OCI-LY1 (cell line): ENCODE data around the gene CXCR5.
A peak's percentile ranks its signal among the peaks of the same experiment; 100 is the strongest.

Source experiments
- H2AFZ ChIP-seq: fragments of 200-600 bp; sonication (generic), shearing (Covaris generic); 2 replicates; pipeline ENCODE4 v1.6.0; 2014; ENCODE audit warnings: antibody characterized with exemption, mild to moderate bottlenecking, low read length
- H3F3A ChIP-seq: fragments of 200-600 bp; sonication (generic), shearing (Covaris generic); 2 replicates; pipeline ENCODE4 v1.6.0; 2014; ENCODE audit warnings: mild to moderate bottlenecking, antibody characterized with exemption, low read length, moderate library complexity; ENCODE audit not compliant: insufficient read depth
- H3K27ac ChIP-seq: fragments of 200-600 bp; sonication (generic); 2 replicates; pipeline ENCODE4 v1.5.1; 2014; ENCODE audit warnings: low read length, mixed run types, mild to moderate bottlenecking, low read depth; ENCODE audit not compliant: poor library complexity, severe bottlenecking
- H3K27me3 ChIP-seq: fragments of 200-600 bp; sonication (generic); 2 replicates; pipeline ENCODE4 v1.6.0; 2014; ENCODE audit warnings: antibody characterized with exemption, mild to moderate bottlenecking, low read length, moderate library complexity; ENCODE audit not compliant: insufficient read depth
- H3K36me3 ChIP-seq: fragments of 200-600 bp; sonication (generic); 2 replicates; pipeline ENCODE4 v1.6.1; 2014; ENCODE audit warnings: mild to moderate bottlenecking, antibody characterized with exemption, low read length, moderate library complexity, mixed read lengths; ENCODE audit not compliant: insufficient read depth
- H3K4me1 ChIP-seq: fragments of 200-600 bp; sonication (generic); 2 replicates; pipeline ENCODE4 v1.5.1; 2014; ENCODE audit warnings: mild to moderate bottlenecking, low read length, moderate library complexity; ENCODE audit not compliant: insufficient read depth, severe bottlenecking
- H3K4me2 ChIP-seq: fragments of 200-600 bp; sonication (generic), shearing (Covaris generic); 2 replicates; pipeline ENCODE4 v1.6.1; 2014; ENCODE audit warnings: low read length
- H3K4me3 ChIP-seq: fragments of 200-600 bp; sonication (generic); 2 replicates; pipeline ENCODE4 v1.5.1; 2014; ENCODE audit warnings: low read length, low read depth, mild to moderate bottlenecking, mixed read lengths; ENCODE audit not compliant: poor library complexity, severe bottlenecking
- H3K79me2 ChIP-seq: fragments of 200-600 bp; shearing (Covaris generic); 2 replicates; pipeline ENCODE4 v1.6.1; 2016; ENCODE audit warnings: mixed run types, low read length, mixed read lengths; ENCODE audit not compliant: insufficient read depth
- H3K9ac ChIP-seq: fragments of 200-600 bp; sonication (generic), shearing (Covaris generic); 2 replicates; pipeline ENCODE4 v1.6.1; 2014; ENCODE audit warnings: mild to moderate bottlenecking, low read length, mixed read lengths
- H3K9me2 ChIP-seq: fragments of 200-600 bp; sonication (generic), shearing (Covaris generic); 2 replicates; pipeline ENCODE4 v1.6.1; 2014; ENCODE audit warnings: low read depth, mild to moderate bottlenecking, low read length, mixed read lengths
- H3K9me3 ChIP-seq: fragments of 200-600 bp; shearing (Covaris generic); 2 replicates; pipeline ENCODE4 v1.6.1; 2014; ENCODE audit warnings: low read length, mixed read lengths
- H4K20me1 ChIP-seq: fragments of 200-600 bp; sonication (generic), shearing (Covaris generic); 2 replicates; pipeline ENCODE4 v1.6.0; 2016; ENCODE audit warnings: mild to moderate bottlenecking, low read length; ENCODE audit not compliant: insufficient read depth
- EZH2 ChIP-seq: fragments of 200-600 bp; sonication (generic), shearing (Covaris generic); IDR thresholded peaks from 2 replicates; pipeline ENCODE4 v1.8.0; 2017; ENCODE audit warnings: borderline replicate concordance, mixed run types, mild to moderate bottlenecking, antibody characterized with exemption, low read length, moderate library complexity, mixed read lengths
- TF ChIP-seq, protein P1 (sequence below): fragments of 200-600 bp; sonication (generic), shearing (Covaris generic); IDR thresholded peaks from 2 replicates; pipeline ENCODE4 v1.5.1; 2017; ENCODE audit warnings: mild to moderate bottlenecking, antibody characterized with exemption, low read length, moderate library complexity, mixed read lengths

The CXCR5 gene

DNA sequence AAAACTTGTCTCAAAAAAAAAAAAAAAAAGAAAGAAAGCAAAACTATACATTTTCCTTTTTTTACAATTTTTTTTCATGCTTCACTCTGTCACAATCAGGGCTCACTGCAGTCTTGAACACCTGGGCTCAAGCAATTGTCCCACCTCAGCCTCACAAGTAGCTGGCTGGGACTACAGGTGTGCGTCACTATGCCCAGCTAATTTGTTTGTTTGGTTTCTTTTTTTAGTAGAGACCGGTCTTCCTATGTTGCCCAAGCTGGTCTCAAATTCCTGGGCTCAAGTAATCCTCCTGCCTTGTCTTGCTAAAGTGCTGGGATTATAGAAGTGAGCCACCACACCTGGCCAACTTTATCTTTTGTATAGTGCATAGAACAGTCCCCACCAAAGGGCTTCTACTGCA, 15.0 kb upstream of the CXCR5 start:
- Histone ChIP-seq H3K27me3 (no peaks in the 10 kb centered on the region), H2AFZ (no peak overlapping the region), H3K9ac (peak overlapping the region; percentile 36), H3K27ac (peak overlapping the region; percentile 98), H3K36me3 (peaks cover 4% of the 10 kb centered on the region; the same call in 1 of the 2 replicates), H3K9me3 (no peaks in the 10 kb centered on the region), H3K4me2 (peak overlapping the region; percentile 43), H3K9me2 (no peaks in the 10 kb centered on the region), H4K20me1 (no peaks in the 10 kb centered on the region), H3K79me2 (no peaks in the 10 kb centered on the region), H3F3A (no peaks in the 10 kb centered on the region), H3K4me3 (peak overlapping the region; percentile 31), H3K4me1 (peaks cover 69% of the 10 kb centered on the region)
- TF ChIP-seq EZH2, result no peak
- TF ChIP-seq, protein P1, sequence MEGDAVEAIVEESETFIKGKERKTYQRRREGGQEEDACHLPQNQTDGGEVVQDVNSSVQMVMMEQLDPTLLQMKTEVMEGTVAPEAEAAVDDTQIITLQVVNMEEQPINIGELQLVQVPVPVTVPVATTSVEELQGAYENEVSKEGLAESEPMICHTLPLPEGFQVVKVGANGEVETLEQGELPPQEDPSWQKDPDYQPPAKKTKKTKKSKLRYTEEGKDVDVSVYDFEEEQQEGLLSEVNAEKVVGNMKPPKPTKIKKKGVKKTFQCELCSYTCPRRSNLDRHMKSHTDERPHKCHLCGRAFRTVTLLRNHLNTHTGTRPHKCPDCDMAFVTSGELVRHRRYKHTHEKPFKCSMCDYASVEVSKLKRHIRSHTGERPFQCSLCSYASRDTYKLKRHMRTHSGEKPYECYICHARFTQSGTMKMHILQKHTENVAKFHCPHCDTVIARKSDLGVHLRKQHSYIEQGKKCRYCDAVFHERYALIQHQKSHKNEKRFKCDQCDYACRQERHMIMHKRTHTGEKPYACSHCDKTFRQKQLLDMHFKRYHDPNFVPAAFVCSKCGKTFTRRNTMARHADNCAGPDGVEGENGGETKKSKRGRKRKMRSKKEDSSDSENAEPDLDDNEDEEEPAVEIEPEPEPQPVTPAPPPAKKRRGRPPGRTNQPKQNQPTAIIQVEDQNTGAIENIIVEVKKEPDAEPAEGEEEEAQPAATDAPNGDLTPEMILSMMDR, result no peak

DNA sequence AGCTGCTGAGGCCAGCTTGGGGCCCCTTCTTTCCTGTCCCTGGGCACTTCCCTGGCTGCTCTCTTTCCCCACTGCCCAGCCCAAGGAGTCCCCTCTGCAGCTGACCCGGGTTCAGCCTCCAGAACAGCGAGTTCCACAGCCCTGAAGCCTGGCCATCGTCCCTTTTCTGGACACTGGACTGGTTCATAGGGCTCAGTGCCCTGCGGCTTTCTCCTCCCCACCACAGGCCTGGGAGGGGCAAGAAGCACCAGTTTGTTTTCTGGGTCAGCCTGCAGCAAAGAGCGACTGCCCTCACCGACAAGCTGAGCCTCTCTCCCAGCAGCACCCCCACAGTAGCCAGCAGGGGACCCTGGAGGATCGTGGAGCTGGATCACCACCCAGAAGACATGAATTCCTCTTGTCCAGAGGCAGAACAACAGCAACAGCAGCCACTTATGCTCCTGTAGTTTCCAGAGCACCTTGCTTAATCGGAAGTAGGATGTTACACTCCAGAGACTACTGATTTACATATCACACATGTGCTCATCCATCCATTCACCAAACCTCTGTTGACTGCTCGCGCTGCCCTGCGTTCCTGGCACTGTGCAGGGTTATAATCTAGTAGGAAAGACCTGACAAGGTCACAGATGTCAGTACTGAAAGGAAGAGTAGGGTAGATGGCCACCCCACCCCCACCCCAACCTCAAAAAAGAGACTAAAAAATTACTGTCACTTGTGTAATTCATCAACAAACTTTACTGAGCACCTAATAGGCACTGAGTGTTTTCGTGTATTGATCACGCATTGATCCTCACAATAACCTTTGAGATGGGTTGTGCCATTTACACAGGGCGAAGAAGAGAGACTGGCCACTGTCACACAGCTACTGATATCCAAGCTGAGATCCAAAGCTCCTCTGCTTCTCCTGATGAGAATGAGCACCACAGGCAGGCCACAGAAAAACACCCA, 13.0 kb upstream of the CXCR5 start:
- H3K4me3 ChIP-seq, result peak overlapping the region; percentile 68
- no peaks in the 10 kb centered on the region for H3K9me2 ChIP-seq
- peaks cover 4% of the 10 kb centered on the region; the same call in 1 of the 2 replicates for H3K36me3 ChIP-seq
- no peaks in the 10 kb centered on the region for H3K79me2 ChIP-seq
- H3K4me2 ChIP-seq, result peak overlapping the region; percentile 88
- no peaks in the 10 kb centered on the region for H3F3A ChIP-seq
- no peaks in the 10 kb centered on the region for H3K27me3 ChIP-seq
- H2AFZ ChIP-seq, result no peak overlapping the region
- peak overlapping the region; percentile 92 for H3K9ac ChIP-seq
- no peak for TF ChIP-seq EZH2
- TF ChIP-seq, protein P1, result no peak
- no peaks in the 10 kb centered on the region for H3K9me3 ChIP-seq
- peak overlapping the region; percentile 98 for H3K27ac ChIP-seq
- no peaks in the 10 kb centered on the region for H4K20me1 ChIP-seq
- peaks cover 89% of the 10 kb centered on the region for H3K4me1 ChIP-seq

DNA sequence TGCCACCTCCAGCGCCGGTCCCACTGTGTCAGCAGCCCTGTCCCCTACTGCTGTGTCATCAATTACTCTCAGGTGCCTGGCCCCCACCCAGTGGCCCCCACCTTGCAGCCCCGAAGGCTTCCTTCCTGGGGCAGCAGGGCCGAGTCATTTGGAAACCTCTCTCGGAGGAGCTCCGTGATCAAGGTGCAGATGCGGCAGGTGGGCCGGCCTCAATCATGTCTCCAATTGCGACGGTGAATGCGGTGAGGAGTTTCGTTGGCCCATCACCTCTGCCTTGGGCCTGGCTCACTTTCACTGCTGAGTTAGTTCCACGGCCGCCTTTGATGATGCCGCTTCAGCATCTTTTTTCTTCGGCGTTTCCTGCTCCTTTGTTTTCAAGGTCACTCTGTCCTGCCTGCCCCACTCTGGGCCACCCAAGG, 11.3 kb upstream of the CXCR5 start:
- Histone ChIP-seq H3K9me3 (no peaks in the 10 kb centered on the region), H3K4me2 (peak overlapping the region; percentile 59), H2AFZ (no peak overlapping the region)

More for the DNA sequence above, 11.3 kb upstream of the CXCR5 start:
- no peaks in the 10 kb centered on the region for H3K9me2 ChIP-seq
- no peaks in the 10 kb centered on the region for H3K27me3 ChIP-seq
- TF ChIP-seq EZH2, result no peak
- TF ChIP-seq, protein P1, result no peak
- peak overlapping the region; percentile 56 for H3K9ac ChIP-seq
- peaks cover 90% of the 10 kb centered on the region for H3K4me1 ChIP-seq
- no peaks in the 10 kb centered on the region for H3K79me2 ChIP-seq
- peak overlapping the region; percentile 33 for H3K4me3 ChIP-seq
- no peaks in the 10 kb centered on the region for H3F3A ChIP-seq
- peak overlapping the region; percentile 97 for H3K27ac ChIP-seq
- H4K20me1 ChIP-seq, result no peaks in the 10 kb centered on the region
- no peaks in the 10 kb centered on the region for H3K36me3 ChIP-seq
